Right ventricle myocardium superior (tissue), 1 donor: ENCODE data around the gene SAMD15. TPM values are rescaled to one million over a fixed set of nuclear protein-coding genes. Genes with fewer than 3 reads are reported as not detected.
"Not testable (repeated sequence)": the region's sequence is repeated elsewhere in the genome, so short reads cannot be mapped to it uniquely, and the experiment has no call there.

Experiments
- ATAC-seq: fragments of 200-7000 bp; cut with Tn5 transposase; one replicate; pipeline ENCODE4 v1.9.1; 2020; ENCODE audit warnings: mild to moderate bottlenecking; ENCODE audit not compliant: poor library complexity
- DNase-seq: peaks from one replicate; pipeline ENCODE4 v3.0.0-alpha.2; 2020
- intact Hi-C: fragments of 100-400 bp; cut with DNase I; formaldehyde crosslinking; loops from one replicate; pipeline ENCODE4 v1.11.2; 2022
- long read RNA-seq: library from polyadenylated mRNA; unstranded; transcript quantifications from one replicate; pipeline ENCODE4 v2.0.0, GENCODE V29; 2021
- total RNA-seq: library from RNA; stranded (reverse); fragmentation: NEBNext Ultra II Directional; extraction: Animal tissue kit (Norgen Biotek cat#: 25700); gene quantifications from one replicate; pipeline ENCODE4 v1.2.1, GENCODE V29; 2021
- donor health status: DM: no; HTN: yes; CAD: no; lungs with severe emphysema.

The SAMD15 gene
- not detected for total RNA-seq
- long read RNA-seq = 0 reads

DNA sequence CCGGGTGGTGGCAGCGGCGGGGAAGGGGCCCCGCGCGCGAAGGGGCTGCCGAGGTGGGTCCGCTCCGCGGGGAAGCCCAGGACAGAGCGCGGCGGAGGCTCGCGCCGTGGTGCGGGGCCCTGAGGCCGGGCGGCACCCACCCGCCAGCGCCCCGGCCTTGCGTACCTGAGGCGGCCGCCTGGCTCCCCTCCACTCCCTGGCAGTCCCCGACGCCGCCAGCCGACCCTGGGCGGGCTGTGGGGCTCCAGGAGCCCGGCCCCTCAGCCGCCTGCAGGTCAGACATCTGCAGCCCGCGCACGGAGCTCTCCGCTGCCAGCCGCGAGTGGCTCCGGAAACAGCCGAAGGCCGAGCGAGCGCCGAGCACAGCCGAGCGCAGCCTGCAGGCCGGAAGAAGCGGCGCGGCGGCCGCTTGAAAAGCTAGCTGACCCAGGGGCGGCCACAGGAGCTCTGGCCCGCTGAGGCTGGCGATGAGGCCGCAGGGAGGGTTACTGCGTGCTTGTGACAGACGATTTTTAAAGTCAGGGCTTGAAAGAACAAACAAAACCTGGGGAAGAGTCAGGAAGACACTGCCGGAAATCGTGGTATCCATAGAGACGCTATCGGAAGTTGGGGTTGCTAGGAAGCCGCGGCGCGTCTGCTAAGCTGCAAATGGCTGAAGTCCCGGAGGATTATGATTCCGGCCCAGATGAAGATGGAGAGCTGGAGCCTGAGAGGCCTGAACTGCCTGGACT lies at the start of gene SAMD15, which contains the start of gene TMED8:
TSS of gene SAMD15 (plus strand) at position 609 of the 731 bp plus-strand sequence. CDS start at position 649, 40 bp downstream.
TSS of gene TMED8 (minus strand) at position 324 of the 731 bp plus-strand sequence. CDS start at position 283, 41 bp downstream.
- intact Hi-C loops = loop anchor here (5.0 kb wide), 1 partner anchor 50 kb away; no protein-coding TSS in a partner anchor
- peak; percentile 100 for ATAC-seq
- peak; percentile 94 for DNase-seq

GRCh38 chr14:77329872-77330271 lies 47.3 kb upstream of the SAMD15 start:
- DNase-seq = no peak
- ATAC-seq = no peak
- intact Hi-C loops = loop anchor here (5.0 kb wide), 1 partner anchor 47 kb away; the partner anchor contains the start of genes SAMD15 and TMED8

DNA sequence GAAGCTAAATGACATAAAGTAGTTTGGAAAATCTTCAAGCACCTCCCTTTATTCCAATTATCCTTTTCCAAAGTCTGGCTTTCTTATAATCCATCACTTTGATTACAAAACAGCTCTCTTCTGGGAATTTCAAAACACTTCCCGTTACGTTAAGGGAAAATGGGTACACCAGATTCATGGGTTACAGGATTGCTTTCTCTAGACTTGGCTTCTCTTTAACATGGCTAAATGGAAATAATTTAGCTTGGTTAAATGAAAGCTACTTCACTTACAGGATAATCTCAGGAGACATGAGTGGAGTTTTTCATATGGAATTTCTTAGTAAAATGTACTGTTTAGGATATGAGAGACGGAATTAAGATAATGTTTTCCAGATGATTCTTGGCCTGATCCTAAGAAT lies 41.6 kb upstream of the SAMD15 start:
- intact Hi-C loops = no loop called here
- ATAC-seq = no peak
- no peak for DNase-seq

- intact Hi-C loops, ATAC-seq, DNase-seq: not testable (repeated sequence)
These were observed 39.9 kb upstream of the SAMD15 start for GRCh38 chr14:77337255-77337654.

DNA sequence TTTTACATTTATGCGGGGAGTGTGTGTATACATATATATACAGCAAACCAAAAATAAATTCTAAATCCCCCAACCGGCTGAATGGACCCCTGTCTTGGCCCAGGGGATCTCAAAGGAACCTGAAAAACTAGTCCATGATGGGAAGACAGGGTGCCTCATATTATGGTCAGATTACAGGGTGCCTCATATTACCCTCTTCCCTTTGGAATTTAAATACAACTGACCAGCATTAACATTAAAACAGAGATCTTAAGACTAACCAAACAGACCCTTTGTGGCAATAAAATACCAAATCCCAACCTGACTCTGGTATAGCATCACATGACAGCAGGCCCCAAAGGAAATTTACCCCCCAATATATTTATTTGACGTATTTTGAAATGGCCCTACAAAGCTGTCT lies 39.3 kb upstream of the SAMD15 start:
- ATAC-seq (no peak), DNase-seq (no peak)
- intact Hi-C loops = no loop called here

DNA sequence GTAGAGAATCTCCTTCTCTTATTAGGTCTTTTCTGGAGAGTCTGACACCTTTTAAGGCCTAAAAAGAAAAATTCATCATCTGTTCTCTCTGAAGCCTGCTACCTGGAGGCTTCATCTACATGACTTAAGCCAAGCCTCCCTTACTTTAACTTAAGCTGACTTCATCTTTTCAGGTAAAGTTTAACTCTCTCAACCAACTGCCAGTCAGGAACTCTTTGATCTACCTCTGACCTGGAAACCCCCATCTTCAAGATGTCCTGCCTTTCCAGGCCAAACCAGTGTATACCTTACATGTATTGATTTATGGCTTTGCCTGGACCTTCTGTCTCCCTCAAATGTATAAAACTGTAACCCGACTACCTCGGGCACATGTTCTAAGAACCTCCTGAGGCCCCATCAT lies 38.9 kb upstream of the SAMD15 start:
- no peak for DNase-seq

DNA sequence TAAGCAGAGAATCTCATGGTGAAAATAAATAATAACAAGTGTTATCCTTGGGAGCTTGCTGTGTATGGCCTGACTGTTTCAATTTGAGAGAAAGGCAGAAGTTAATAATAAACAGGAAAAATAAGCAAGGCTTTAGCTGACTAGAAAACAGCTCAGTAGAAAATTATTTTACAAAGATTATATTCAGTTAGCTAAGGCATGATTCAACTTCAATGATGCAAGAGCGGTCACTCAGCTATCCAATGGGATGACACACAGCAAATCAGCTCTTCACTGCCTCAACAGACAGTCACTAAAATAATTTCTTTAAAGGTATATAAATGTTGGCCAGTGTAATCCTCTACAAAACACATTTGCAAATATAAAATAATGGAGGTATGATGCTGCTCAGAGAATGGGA lies 37.8 kb upstream of the SAMD15 start:
- intact Hi-C loops = no loop called here
- no peak for ATAC-seq
- DNase-seq = no peak

More for the DNA sequence above, 38.9 kb upstream of the SAMD15 start:
- intact Hi-C loops = no loop called here
- ATAC-seq = no peak

DNA sequence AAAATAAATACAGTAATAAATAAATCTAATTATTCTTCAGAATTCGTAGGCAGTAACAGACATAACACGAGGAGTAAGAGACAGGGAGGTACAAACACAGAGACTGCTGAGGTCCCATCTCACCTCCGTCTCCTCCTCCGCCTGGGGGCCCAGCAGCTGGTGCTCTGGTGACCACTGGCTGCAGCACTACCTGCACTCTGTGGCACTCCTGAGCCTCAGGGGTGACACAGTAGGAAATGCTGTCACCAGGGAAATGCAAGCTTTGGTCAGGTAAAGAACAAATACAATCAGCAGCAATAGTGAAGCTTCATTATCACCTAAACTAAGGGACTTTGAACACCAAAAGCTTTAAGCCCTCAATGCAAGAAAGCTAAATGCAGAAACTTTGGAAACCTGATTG lies 36.8 kb upstream of the SAMD15 start:
- no peak for DNase-seq
- intact Hi-C loops = no loop called here
- ATAC-seq = no peak

GRCh38 chr14:77342726-77343397 lies 34.3 kb upstream of the SAMD15 start:
- intact Hi-C loops = no loop called here
- ATAC-seq (no peak), DNase-seq (no peak)

GRCh38 chr14:77343662-77344061 lies 33.5 kb upstream of the SAMD15 start:
- DNase-seq = no peak
- intact Hi-C loops = no loop called here

DNA sequence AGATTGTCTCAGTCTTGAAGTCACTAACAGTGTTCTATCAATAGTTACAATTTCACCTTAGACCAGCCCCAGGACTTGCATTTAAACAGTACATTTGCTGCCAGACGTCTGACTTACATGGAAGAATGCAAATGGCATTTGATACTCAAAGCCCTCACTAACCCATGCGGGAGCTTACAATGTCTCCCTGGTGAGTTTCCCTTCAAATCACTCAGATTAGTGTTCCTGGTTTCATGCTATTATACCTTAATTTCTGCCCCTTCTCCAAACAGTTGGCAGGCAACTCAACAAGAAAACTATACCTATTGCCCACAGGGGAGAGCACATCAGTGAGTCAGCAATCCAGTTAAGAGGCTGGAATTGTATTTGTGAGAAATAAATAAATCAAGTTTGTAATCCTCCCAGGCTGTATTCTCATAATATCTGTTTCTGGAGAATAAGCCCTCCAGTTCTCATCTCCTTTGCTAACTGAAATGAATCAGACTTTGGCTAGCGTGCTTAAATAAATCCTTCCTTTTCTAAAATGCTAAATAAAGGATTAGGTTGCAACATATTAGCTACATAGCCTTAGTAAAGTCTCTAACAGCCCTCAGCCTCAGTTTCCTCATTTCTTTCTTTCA lies 32.7 kb upstream of the SAMD15 start:
- ATAC-seq = no peak
- no peak for DNase-seq
- intact Hi-C loops = no loop called here

More at GRCh38 chr14:77343662-77344061, 33.5 kb upstream of the SAMD15 start:
- no peak for ATAC-seq

DNA sequence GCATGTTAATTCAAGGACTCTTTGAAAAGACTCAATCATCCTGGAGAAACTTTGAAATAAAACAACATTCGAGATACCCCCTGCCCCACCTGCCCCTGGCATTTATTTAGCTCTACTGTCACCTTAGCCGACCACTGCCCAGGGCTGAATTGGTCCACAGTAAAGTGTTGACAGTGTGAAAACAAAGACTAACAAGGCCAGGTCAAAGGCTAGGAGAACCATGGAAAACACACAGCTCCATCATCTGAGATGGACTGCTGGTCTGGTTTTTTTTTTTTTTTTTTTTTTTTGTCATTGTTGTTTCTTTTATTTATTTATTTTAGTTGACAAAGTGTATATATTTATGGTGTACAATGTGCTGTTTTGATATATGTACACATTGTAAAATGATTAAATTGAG lies 30.7 kb upstream of the SAMD15 start:
- ATAC-seq (no peak), DNase-seq (no peak)
- intact Hi-C loops = no loop called here

- no peak for DNase-seq
- intact Hi-C loops = no loop called here
- no peak for ATAC-seq
These were observed 29.4 kb upstream of the SAMD15 start for GRCh38 chr14:77347751-77348150.

GRCh38 chr14:77353469-77354141 lies 23.6 kb upstream of the SAMD15 start:
- ATAC-seq (no peak), DNase-seq (no peak)
- intact Hi-C loops = no loop called here

DNA sequence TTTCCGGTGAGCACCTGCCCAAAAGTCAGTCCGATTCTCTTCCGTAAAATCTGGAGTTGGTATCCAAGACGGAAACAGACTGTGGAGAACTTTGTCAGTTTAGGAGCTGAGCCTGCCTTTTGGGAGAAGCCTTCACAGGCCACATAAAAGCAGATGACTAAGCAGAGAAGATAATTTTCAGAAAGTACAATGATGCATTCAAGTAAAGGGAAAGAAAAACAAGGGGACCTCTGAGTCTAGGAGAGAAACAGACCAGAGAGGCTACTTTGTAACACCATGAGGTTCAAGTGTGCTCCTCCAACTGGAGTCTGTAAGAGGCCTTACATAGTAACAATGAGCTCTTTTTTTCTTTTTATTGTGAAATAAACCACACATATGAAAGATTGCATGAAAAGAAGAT lies 21.4 kb upstream of the SAMD15 start:
- intact Hi-C loops = no loop called here

GRCh38 chr14:77356899-77357298 lies 20.3 kb upstream of the SAMD15 start:
- no peak for ATAC-seq
- intact Hi-C loops = no loop called here
- no peak for DNase-seq

More for the DNA sequence above, 21.4 kb upstream of the SAMD15 start:
- DNase-seq (no peak), ATAC-seq (no peak)

DNA sequence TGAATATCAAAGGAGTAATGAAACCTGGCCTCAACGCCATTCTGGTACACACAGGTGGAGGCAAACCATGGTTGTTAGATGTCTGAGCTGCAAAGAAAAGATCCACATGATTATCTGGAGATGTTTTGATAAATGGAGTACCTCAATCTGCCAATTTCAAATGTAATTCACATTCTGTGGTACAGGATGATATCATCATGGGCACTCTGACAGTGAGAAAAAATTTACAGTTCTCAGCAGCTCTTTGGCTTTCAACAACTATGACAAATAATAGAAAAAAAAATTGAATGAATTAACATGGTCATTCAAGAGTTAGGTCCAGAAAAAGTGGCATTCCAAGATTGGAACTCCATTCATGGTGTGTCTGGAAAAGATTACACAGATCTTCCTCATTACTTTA lies 17.6 kb upstream of the SAMD15 start:
- intact Hi-C loops = no loop called here

DNA sequence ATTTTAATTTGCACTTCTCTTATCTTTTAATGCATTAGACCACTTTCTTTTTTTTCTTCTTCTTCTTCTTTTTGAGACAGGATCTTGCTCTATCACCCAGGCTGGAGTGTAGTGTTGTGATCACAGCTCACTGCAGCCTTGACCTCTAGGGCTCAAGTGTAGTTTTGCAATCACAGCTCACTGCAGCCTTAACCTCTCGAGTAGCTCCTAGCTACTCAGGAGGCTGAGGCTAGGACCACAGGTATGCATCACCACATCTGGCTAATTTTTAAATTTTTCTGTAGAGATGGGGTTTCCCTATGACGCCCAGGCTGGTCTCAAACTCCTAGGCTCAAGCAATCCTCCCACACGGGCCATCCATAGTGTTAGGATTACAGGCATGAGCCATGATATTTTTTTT lies 13.0 kb upstream of the SAMD15 start:
- no peak for ATAC-seq
- DNase-seq = no peak
- intact Hi-C loops = no loop called here

More for the DNA sequence above, 17.6 kb upstream of the SAMD15 start:
- no peak for ATAC-seq
- no peak for DNase-seq

- ATAC-seq (no peak), DNase-seq (no peak)
- intact Hi-C loops = no loop called here
These were observed 7.9 kb upstream of the SAMD15 start for GRCh38 chr14:77369285-77369684.
